Stimulated activated CD8-positive, alpha-beta memory T cell treated with anti-CD3 and anti-CD28 coated beads, Interleukin-4, amount 100 ng/mL, for 1 hour (primary cell): ENCODE results near the gene EFL1.
"Not testable (repeated sequence)": the region's sequence is repeated elsewhere in the genome, so short reads cannot be mapped to it uniquely, and the experiment has no call there.

ENCODE experiments used
- DNase-seq, 2 donors: peaks; one replicate each; pipeline ENCODE4 v3.0.0-alpha.2; 2020; ENCODE audit warnings: low read depth in 2 of 2, low spot score in 1 of 2

EFL1 gene

DNA sequence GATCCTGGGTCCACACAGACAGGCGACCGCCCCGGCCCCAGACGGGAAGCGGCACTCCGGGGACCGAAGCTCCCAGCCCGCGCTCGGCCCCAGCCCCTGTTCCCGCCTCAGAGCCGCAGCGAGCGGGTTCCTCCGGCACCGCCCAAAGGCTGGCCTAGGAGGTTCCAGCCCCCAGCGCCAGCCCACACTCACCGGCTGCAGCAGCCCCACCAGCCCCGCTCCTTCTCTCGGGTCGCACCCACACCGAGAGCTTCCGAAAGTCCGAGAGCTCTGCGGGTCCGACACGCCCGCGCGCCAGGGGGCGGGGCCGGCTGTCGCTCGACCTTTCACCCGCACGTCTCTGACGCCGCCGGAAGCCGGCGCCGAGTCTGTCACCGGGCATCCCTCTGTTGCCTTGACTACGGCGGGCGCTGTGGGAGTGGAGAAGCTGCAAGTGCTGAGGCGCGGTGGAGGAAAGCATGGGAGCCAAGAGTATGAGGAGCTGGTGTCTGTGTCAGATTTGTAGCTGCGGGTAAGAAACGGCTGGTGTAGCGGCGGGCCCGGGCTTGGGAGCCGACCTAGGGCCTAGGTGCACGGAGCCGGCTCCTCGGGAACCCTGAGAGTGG is at the start of gene EFL1, which contains the start of gene SAXO2:
Gene EFL1 (minus strand): TSS at position 313 of the 605 bp plus-strand sequence. CDS start 956 bp downstream, outside the sequence.
Gene SAXO2 (plus strand): TSS at position 397 of the 605 bp plus-strand sequence. CDS start 62 bp downstream, at position 459.
- DNase-seq = peak; percentile 66 to 82

GRCh38 chr15:82311321-82311720 is 48.8 kb upstream of the EFL1 start:
- not testable (repeated sequence) for DNase-seq

DNA sequence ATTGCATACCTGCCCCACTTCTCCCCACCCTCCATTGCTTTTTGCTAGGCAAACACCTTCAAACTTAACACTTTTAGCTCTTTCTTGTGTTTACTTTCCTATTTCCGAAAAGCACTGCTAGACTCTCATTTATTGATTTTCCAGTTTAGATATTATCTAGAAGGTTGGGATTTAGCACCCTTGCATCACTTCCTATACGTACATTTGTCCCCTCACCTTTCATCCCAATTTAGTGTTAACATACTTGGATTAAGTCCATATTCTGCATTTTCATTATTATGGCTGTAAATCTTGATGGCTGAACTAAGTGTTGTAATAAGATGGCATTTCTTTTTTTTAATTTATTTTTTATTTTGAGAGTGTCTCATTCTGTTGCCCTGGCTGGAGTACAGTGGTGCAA is 47.3 kb upstream of the EFL1 start:
- DNase-seq = no peak

DNA sequence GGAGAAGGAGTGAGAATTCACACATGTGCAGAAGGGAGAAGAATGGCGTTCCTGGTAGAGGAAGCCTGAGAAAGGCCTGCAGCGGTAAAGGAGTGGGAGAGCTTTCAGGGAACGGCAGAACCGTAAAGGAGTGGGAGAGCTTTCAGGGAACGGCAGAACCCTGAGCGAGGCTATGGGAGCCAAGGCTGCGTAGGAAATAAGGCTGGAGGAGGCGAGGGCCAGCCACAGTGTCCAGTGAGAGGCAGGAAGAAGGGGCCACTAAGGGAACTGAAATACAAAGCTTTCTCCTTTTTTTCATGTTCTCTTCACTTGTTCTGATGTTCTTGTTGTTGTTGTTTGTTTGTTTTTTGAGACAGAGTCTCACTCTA is 45.2 kb upstream of the EFL1 start:
- DNase-seq = no peak

- DNase-seq = no peak
Observed at GRCh38 chr15:82306791-82307713, 44.5 kb upstream of the EFL1 start.

DNA sequence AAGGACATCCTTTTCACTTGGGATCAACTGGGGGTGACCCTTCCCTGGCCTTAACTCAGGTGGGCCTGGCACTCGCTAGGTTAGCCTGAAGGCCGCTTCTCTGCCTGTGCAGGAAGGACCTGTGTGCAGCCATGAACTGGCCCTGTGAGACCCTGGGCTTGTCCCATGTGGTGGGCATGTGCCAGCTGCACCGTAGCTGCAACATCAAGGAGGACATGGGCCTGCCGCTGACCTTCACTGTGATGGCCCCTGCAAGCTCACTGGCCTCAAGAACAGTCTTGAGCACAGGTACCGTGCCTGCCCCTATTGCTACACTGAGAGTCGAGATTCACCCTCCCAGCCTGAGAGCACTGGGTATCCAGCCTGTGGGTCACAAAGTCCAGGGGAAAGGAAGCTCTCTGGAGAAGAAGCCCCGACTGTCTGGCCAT is 43.1 kb upstream of the EFL1 start:
- no peak for DNase-seq

GRCh38 chr15:82304778-82305090 is 42.2 kb upstream of the EFL1 start:
- DNase-seq = no peak

DNA sequence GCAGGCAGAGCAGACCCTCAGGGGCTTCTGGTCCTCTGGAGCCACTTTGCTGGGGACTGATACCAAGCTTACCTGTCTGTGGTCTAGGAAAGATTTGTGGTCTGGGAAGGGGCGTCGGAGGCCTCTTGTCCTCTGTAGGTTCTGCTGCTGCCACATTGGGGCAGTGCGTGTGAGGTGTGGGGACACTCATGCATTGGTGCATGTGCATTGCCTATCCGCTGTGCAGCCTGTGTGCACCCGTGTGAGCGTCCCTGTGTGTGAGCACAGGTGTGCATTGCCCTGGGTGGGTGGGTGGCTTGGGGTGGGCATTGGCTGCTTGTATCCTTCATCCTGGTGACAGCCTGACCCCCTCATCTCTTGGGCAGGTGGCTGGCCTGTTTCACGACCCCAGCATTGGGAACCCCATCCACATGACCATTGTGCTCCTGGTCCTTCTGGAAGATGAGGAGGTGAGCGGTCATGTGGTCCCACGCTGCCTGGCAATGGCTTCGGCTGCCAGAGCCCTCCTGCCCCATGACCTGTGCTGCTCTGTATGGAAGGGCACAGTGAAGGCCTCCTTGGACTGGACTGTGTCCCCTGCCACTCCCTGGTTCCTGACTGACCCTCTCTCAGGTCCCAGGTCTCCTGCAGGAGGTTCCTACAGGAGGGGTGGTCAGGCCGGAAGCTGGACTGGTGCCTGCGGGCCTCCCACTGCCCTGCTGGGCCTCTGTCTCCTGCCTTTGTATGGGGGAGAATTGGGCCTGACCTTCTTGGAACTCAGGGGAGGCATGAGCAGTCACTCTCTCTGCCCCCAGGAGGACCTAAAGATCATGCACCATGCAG is 41.6 kb upstream of the EFL1 start:
- no peak for DNase-seq

DNA sequence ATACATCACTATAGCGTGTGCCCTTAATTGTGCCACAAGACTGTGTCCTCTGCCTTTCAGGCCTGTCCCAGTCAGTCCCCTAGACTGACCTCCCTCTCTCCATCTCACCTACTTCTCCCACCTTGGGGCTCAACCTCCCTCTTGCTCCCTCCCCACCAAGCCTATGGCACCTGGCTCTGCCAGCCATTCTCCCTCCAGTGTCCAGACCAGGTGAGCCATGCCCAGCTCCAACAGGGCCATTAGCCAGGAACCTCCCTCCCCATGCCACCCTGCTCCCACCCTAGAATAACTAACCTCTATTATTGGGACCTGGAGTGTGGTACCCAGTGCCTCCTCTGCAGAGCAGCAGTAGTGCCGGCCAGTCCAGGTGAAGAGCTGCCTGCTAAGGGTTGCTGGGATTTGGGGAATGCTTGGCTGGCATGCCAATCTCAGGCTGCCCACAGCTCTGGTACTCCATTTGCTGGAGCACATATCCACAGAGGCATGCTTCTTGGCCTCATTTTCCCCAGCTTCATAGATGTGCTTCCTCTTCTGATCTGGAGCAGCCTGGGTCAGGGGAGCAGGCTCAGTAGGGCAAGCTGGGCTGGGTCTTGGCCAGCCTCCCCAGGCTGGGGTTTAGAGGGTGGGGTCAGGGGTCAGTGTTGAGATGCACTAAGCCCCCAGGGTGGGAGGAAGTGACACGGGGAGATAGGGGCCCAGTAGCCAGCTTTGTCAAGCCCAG is 38.9 kb upstream of the EFL1 start:
- no peak for DNase-seq

GRCh38 chr15:82300883-82301282 is 38.3 kb upstream of the EFL1 start:
- no peak for DNase-seq

DNA sequence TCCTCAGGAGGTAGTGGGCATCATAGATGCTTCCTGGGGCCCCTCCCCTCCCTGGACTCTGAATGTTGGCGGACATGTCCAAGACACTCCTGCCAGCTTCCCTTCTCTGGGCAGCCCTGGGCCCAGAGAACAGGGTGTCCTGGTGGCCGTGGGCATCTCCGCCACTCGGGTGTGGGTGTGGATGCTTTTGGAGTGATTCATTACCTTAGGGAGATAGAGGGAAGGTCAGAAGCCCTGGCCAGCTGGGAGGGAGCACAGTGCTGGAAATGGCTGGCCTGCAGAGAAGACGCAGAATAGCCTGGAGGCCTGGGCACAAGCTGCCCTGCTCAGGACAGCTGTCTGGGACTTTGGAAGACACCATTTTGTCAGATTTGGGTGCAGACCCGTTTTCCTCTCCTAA is 37.8 kb upstream of the EFL1 start:
- not testable (repeated sequence) for DNase-seq

DNA sequence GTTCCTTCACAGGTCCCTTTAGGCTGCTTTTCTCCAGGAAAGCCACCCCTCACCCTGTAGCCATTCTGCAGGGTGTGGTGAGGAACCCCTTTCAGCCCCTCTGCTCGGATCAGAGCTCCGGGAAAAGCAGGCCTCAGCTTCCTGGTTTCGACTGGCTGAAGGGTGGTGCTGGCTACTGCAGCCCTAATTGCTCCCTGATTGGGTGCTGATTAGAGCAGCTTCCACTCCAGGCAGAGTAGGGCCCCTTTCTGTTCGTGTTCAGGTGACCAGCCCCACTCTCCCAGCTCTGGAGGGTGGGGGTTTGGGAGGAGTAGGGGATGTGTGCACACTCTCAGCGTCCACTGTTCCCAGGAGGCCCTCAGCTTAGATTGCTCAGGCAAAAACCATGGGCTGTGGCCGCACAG is 37.0 kb upstream of the EFL1 start:
- not testable (repeated sequence) for DNase-seq

- peak; percentile 4 to 9 for DNase-seq
Observed at GRCh38 chr15:82298520-82298919, 36.0 kb upstream of the EFL1 start.

- DNase-seq = no peak
Observed at GRCh38 chr15:82298032-82298431, 35.5 kb upstream of the EFL1 start.

- DNase-seq = no peak
Observed at GRCh38 chr15:82297546-82297945, 35.0 kb upstream of the EFL1 start.

- DNase-seq = no peak
Observed at GRCh38 chr15:82294061-82294690, 31.6 kb upstream of the EFL1 start.

GRCh38 chr15:82292271-82292670 is 29.7 kb upstream of the EFL1 start:
- DNase-seq = no peak

DNA sequence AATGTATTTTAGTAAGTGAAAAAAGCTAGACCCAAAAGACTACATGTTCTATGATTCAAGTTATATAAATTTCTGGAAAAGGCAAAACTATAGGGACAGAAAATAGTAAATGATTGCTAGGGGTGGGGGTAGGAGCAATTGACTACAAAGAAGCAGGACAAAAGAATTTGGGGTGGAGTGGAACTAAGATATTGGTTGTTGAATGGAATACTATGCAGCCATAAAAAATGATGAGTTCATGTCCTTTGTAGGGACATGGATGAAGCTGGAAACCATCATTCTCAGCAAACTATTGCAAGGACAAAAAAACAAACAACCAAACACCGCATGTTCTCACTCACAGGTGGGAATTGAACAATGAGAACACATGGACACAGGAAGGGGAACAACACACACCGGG is 25.7 kb upstream of the EFL1 start:
- DNase-seq = not testable (repeated sequence)

- DNase-seq = not testable (repeated sequence)
Observed at GRCh38 chr15:82286475-82286874, 23.9 kb upstream of the EFL1 start.

GRCh38 chr15:82284381-82284780 is 21.8 kb upstream of the EFL1 start:
- DNase-seq = not testable (repeated sequence)
